Measurements from ENCODE around the gene EIPR1.

Gene EIPR1

DNA sequence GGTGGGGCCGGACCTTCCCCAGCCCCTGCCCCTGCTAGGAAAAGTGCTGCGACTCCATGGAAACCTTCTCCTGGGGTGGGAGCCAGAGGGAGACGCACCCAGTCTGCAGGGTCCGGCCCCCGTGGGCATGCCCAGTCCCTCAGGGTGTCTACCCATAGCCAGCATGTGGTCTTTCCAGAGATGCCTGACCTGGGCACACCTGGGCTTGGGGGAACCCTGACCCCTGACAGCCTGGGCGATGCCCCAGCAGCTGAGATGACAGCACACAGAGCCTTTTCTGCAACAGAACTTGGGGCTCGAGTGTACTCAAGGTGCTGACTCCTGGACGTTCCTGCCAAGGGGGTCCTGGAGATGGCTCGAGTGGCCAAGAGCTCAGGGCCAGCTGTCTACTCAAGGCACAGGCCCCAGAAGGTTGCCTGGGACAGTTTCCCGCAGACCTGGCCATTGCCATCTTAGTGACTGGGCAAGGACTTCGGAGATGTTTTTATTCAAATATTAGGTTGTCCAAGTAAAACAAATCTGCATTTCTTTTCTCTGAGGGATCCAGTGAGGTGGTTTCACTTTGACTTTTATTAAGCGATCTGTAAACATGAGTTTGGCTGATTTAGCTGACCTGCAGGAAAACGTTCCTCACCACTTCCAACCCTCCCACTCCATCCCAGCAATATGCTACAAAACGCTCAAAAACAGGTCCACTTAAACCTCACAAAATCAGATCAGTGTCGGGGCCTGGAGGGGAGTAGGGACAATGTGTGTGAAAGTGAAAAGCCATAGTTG, 228.0 kb downstream of the EIPR1 start:
- H3K4me3 ChIP-seq (ENCODE audit: low read depth, low read length), result no peak overlapping the region
- no peak for DNase-seq (ENCODE audit: low read depth)

DNA sequence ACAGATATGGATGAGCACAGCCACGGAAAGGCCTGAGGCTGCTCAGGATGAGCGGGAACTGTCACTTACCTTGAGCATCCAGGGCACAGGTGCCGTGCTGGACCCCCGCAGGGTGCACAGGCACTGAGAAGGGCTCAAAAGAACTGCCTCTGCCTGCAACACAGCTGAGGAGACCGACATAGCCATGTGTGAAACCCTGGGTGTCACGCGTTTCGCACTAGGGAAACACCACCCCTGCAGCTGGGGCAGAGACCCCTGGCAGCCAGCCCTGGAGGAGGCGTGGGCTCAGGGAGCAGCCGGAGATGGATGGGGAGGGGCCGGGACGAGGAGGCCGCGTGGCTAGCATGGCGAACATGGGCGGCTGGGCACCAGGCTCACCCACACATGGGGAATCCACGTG, 228.9 kb downstream of the EIPR1 start:
- H3K4me3 ChIP-seq (ENCODE audit: low read depth, low read length), result no peak overlapping the region
- DNase-seq (ENCODE audit: low read depth), result no peak

DNA sequence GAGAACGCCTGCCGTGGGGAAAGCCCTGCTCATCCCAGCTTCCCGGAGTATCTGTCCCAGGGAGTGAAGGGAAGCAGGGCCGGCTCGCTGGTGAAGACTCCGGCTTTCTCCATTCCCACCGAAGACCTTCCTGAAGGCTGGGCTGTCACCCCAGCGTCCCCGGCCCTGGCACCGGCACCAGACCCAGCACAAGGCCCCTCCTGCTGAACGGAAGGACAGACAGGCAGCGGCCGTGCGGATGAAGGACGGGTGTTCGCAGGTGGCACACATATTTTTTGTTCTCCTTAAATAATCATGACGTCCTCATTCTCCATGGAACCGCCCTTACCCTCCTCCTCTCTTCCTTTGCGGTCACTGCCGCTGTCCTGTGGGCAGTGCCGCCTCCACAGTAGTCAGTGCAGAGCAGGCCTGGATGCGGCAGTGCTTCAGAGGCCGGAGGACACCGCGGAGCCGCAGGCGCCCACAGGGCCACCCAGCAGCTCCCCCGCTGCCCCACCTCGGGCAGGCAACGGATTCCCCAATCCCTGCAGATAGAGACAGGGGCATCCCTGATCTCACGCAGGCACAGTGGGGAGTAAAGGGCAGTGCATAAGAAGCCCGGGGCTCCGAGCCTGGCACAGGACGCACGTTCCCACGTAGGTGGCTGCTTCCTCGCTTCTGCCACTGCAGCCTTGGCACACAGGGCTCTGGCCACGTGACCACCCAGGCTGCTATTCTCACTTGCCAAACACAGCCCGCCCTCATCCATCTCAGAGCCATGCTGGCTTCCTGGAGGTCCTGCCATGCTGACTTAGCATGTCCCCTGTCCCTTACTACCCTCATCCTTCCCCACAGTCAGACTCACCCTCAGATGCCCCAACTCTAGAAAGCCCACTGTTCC, 229.7 kb downstream of the EIPR1 start:
- no peak for DNase-seq (ENCODE audit: low read depth)
- no peak overlapping the region for H3K4me3 ChIP-seq (ENCODE audit: low read depth, low read length)

DNA sequence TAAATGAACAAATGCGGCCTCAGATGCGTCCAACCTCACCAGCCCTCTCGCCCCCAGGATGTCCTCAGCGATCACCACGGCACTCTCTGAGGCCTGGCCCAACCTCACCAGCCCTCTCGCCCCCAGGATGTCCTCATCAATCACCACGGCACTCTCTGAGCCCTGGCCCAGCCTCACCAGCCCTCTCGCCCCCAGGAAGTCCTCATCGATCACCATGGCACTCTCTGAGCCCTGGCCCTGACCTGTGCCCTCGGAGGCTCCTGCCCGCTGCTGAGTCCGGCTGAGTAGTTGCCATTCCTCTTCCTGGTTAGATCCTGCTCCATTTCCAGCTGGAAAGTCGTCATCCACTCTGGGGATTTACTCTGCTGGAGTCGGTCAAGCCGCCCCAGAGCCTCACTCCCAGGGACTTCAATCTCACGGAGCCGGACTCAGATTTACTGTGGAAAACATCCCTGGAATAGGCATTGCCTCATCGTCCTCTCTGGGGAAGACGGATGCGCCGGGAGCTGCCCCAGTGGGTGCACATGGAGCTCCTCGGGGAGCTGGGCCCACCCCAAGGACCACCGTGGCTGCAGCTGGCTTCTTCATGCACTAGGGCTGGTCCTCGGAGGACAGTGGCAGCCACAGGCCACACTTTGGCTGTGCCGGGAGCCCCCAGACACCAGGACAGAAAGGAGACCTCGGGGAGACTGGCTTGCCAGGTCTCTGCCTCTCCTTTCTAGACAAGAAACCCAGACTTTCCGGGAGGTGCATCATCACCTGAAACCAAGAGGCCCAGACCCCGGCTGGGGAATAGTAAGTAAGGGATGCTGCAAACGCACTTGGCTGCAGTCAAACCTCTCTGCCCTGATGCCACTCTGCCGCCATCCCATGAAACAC, 230.6 kb downstream of the EIPR1 start:
- no peak for DNase-seq (ENCODE audit: low read depth)
- H3K4me3 ChIP-seq (ENCODE audit: low read depth, low read length), result no peak overlapping the region

DNA sequence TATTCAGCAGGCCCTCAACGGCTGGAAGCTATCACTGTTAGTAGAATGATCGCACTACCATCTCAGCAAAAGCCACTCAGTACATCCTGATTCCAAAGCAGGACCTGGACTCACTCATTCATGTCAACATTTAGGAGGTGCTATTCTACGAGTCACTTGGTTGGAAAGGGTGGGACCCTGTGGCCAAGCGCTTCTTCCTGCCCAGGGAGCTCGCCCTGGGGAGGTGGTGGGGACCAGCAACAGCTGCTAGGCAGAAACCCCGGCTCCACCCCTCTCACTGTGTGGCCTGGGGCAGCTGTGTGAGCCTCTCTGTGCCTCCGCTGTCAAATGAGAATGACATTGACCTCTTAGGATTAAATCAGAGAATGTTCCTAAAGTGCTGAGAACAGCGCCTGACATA, 231.4 kb downstream of the EIPR1 start:
- no peak overlapping the region for H3K4me3 ChIP-seq (ENCODE audit: low read depth, low read length)
- DNase-seq (ENCODE audit: low read depth), result no peak

- H3K4me3 ChIP-seq (ENCODE audit: low read depth, low read length), result no peak overlapping the region
- DNase-seq (ENCODE audit: low read depth), result no peak
These were observed 232.1 kb downstream of the EIPR1 start for GRCh38 chr2:3145471-3146021.

GRCh38 chr2:3144856-3145255, 232.8 kb downstream of the EIPR1 start:
- DNase-seq (ENCODE audit: low read depth), result no peak
- no peak overlapping the region for H3K4me3 ChIP-seq (ENCODE audit: low read depth, low read length)

DNA sequence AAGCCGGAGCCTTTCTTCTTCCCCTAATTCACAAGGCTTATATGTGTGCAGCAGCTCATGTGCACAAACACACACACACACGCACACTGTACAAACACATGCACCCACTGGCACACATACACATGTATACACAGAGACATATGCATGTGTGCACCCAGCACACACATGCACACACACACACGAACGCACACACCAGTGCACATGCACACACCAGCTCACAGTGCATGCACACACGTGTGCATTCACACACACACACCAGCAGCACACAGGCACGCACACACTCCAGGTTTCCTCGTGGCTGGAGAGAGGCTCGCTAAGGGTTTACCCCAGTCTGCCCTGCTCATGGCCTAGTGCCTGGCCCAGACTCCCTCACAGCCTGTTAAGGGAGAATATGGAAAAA, 234.0 kb downstream of the EIPR1 start:
- H3K4me3 ChIP-seq (ENCODE audit: low read depth, low read length), result no peak overlapping the region
- DNase-seq (ENCODE audit: low read depth), result no peak

DNA sequence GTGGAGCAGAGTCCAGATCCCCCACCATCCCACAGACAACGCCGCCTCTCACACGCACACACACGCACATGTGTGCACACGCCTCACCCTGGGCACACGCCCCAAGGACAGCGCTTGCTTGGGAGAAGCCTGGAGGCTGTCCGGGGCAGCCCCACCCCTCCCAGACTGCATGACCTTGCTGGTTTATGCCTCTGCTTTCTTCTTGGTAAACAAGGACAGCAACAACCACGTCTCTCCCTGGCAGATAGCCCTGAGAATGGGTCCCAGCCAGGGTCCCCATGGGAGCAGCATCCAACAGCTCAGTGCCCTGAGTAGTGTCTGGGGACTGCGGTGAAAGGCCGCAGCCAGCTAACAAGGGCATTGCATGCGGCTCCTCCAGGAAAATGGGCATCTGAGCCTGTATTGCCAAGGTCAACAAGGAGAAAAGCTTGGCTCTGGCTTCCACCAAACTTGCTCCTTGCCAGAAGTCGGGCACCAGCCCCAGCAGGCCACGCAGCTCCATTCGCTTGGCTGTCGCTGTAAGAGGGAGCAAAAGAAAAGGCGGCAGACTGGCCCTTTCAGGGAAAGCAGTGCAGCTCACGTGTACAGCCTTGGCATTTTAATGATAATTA, 234.6 kb downstream of the EIPR1 start:
- no peak for DNase-seq (ENCODE audit: low read depth)
- H3K4me3 ChIP-seq (ENCODE audit: low read depth, low read length), result no peak overlapping the region

DNA sequence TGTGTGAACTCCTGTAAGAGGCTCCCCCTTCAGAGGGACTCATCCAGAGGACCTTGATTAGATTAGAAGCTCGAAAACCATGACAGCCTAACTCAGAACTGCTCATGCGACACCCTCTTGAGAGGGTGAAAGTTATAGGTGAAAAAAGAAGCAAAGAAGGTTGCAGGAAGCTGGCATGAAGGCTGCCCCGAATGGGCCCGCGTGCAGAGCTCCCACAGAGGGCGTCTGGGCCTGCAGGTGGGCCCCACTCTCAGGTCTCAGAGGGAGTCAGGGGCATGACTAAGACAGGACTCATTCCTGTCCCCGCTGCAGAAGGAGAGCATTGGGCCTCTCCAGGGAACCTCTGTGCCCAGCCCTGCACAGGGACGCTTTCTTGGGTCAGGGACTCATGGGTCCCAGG, 235.4 kb downstream of the EIPR1 start:
- no peak for DNase-seq (ENCODE audit: low read depth)

GRCh38 chr2:3141696-3142095, 235.9 kb downstream of the EIPR1 start:
- H3K4me3 ChIP-seq (ENCODE audit: low read depth, low read length), result no peak overlapping the region
- no peak for DNase-seq (ENCODE audit: low read depth)

More for the DNA sequence above, 235.4 kb downstream of the EIPR1 start:
- H3K4me3 ChIP-seq (ENCODE audit: low read depth, low read length), result no peak overlapping the region

- no peak for DNase-seq (ENCODE audit: low read depth)
- no peak overlapping the region for H3K4me3 ChIP-seq (ENCODE audit: low read depth, low read length)
These were observed 237.7 kb downstream of the EIPR1 start for GRCh38 chr2:3139906-3140305.
